Caco-2 (cell line): ENCODE results near the gene MDN1. TPM values are rescaled to one million over a fixed set of nuclear protein-coding genes. Genes with fewer than 3 reads are reported as not detected.

Experiments
- BruUV-seq: library from RNA; stranded (reverse); fragments of 400-500 nt; replicated peaks from 2 replicates; lab custom pipeline; 2021; lab: Mats Ljungman, UMichigan
- CTCF ChIA-PET: fragments of 300-600 bp; sonication (Branson Sonifier 250); formaldehyde crosslinking; loops from one replicate; lab custom pipeline; 2022; ENCODE audit warnings: antibody characterized with exemption; lab: Charles Lee
- POLR2A ChIA-PET: fragments of 300-600 bp; sonication (Branson Sonifier 250); formaldehyde crosslinking; loops from one replicate; lab custom pipeline; 2022; ENCODE audit warnings: antibody characterized with exemption; lab: Charles Lee
- DNase-seq, 2 experiments: peaks; one replicate each; pipeline versions ENCODE4 v3.0.0 to v3.0.0-alpha.2; 2020 to 2022
- H3K27me3 ChIP-seq: replicated peaks from 2 replicates; pipeline ENCODE4 v1.6.0; 2011; ENCODE audit warnings: low read length; ENCODE audit not compliant: control insufficient read depth, insufficient read depth
- H3K36me3 ChIP-seq: 2 replicates; pipeline ENCODE4 v1.5.1; 2011; ENCODE audit warnings: low read length; ENCODE audit not compliant: control insufficient read depth, insufficient read depth
- H3K4me1 ChIP-seq: fragments of 250-450 bp; sonication (Bioruptor Pico); 2 replicates; pipeline ENCODE4 v1.5.1; 2020; ENCODE audit warnings: mild to moderate bottlenecking
- H3K4me3 ChIP-seq: 2 replicates; pipeline ENCODE4 v1.5.1; 2011; ENCODE audit warnings: low read depth, mild to moderate bottlenecking, control low read depth, low read length
- H3K9me3 ChIP-seq: fragments of 250-450 bp; sonication (Bioruptor Pico); 2 replicates; pipeline ENCODE4 v1.5.1; 2020; ENCODE audit warnings: mild to moderate bottlenecking, moderate library complexity
- H3K27ac Mint-ChIP-seq: one replicate; pipeline ENCODE4 v1.8.0; 2022; ENCODE audit warnings: mixed read lengths; ENCODE audit not compliant: unreplicated experiment
- H3K27me3 Mint-ChIP-seq: one replicate; pipeline ENCODE4 v1.8.0; 2022; ENCODE audit warnings: mixed read lengths; ENCODE audit not compliant: insufficient read depth, unreplicated experiment
- H3K36me3 Mint-ChIP-seq: one replicate; pipeline ENCODE4 v1.8.0; 2022; ENCODE audit warnings: mild to moderate bottlenecking, mixed read lengths; ENCODE audit not compliant: insufficient read depth, unreplicated experiment
- H3K4me1 Mint-ChIP-seq: one replicate; pipeline ENCODE4 v1.8.0; 2022; ENCODE audit warnings: low read depth, mixed read lengths; ENCODE audit not compliant: unreplicated experiment
- H3K4me3 Mint-ChIP-seq: one replicate; pipeline ENCODE4 v1.8.0; 2022; ENCODE audit warnings: mild to moderate bottlenecking, moderate library complexity, mixed read lengths; ENCODE audit not compliant: unreplicated experiment
- H3K9me3 Mint-ChIP-seq: one replicate; pipeline ENCODE4 v1.8.0; 2022; ENCODE audit warnings: mixed read lengths; ENCODE audit not compliant: unreplicated experiment
- CTCF ChIP-seq, 2 experiments: fragments of 200-600 bp in 1 of 2; IDR thresholded peaks; 1 replicate in 1 of 2; 2 replicates in 1 of 2; pipeline versions ENCODE4 v1.5.1 to v1.8.0; 2011 to 2022; ENCODE audit warnings: antibody characterized with exemption in 1 of 2, control low read depth in 1 of 2, inconsistent platforms in 1 of 2, low read depth in 1 of 2, low read length in 1 of 2, mild to moderate bottlenecking in 1 of 2, moderate library complexity in 1 of 2; ENCODE audit not compliant: insufficient read depth in 1 of 2, severe bottlenecking in 1 of 2, unreplicated experiment in 1 of 2
- intact Hi-C: fragments of 100-400 bp; cut with micrococcal nuclease; formaldehyde crosslinking; loops from one replicate; pipeline ENCODE4 v1.10.0; 2022; ENCODE audit not compliant: unreplicated experiment
- total RNA-seq: library from RNA; stranded (reverse); gene quantifications from 2 replicates; pipeline ENCODE4 v1.2.3, GENCODE V29; 2022

MDN1 gene
- total RNA-seq, 1 experiment from 2014 or later: 49.0 TPM

- DNase-seq: no peak
- Histone ChIP-seq H3K27me3 (no peaks in the 10 kb centered on the region), H3K36me3 (peaks cover 3% of the 10 kb centered on the region), H3K4me3 (no peak overlapping the region), H3K4me1 (no peaks in the 10 kb centered on the region), H3K9me3 (no peaks in the 10 kb centered on the region)
- no peaks in the 10 kb centered on the region for H3K27me3 Mint-ChIP-seq
- TF ChIP-seq CTCF (IDR thresholded peaks at IDR 0.05; ENCODE audit: insufficient read depth in 1 of 2, low read depth in 1 of 2, low read length in 1 of 2, severe bottlenecking in 1 of 2, unreplicated experiment in 1 of 2): no peak
- intact Hi-C loops: no loop called here
- BruUV-seq: no TSS peak
- H3K4me3 Mint-ChIP-seq: no peak overlapping the region
- H3K27ac Mint-ChIP-seq: no peak overlapping the region
- H3K9me3 Mint-ChIP-seq: no peaks in the 10 kb centered on the region
- ChIA-PET CTCF (no interaction called here), POLR2A (no interaction called here)
- peaks cover 60% of the 10 kb centered on the region for H3K36me3 Mint-ChIP-seq
- no peaks in the 10 kb centered on the region for H3K4me1 Mint-ChIP-seq
Observed at GRCh38 chr6:89693207-89693606, 126.4 kb downstream of the MDN1 start.

- POLR2A ChIA-PET: no interaction called here
- H3K4me1 ChIP-seq: no peaks in the 10 kb centered on the region
- peaks cover 3% of the 10 kb centered on the region for H3K36me3 ChIP-seq
- no peaks in the 10 kb centered on the region for H3K27me3 ChIP-seq
- no TSS peak for BruUV-seq
- no peak overlapping the region for H3K4me3 ChIP-seq
- no peaks in the 10 kb centered on the region for H3K9me3 ChIP-seq
- CTCF ChIA-PET: no interaction called here
- peaks cover 59% of the 10 kb centered on the region for H3K36me3 Mint-ChIP-seq
- DNase-seq: no peak
- H3K27me3 Mint-ChIP-seq: no peaks in the 10 kb centered on the region
- no peak overlapping the region for H3K4me3 Mint-ChIP-seq
- H3K4me1 Mint-ChIP-seq: no peaks in the 10 kb centered on the region
- intact Hi-C loops: no loop called here
- H3K9me3 Mint-ChIP-seq: no peaks in the 10 kb centered on the region
- no peak overlapping the region for H3K27ac Mint-ChIP-seq
- TF ChIP-seq CTCF (IDR thresholded peaks at IDR 0.05; ENCODE audit: insufficient read depth in 1 of 2, low read depth in 1 of 2, low read length in 1 of 2, severe bottlenecking in 1 of 2, unreplicated experiment in 1 of 2): no peak
Observed at GRCh38 chr6:89692256-89692655, 127.3 kb downstream of the MDN1 start.

- Histone ChIP-seq H3K36me3 (peaks cover 3% of the 10 kb centered on the region), H3K4me1 (no peaks in the 10 kb centered on the region), H3K9me3 (no peaks in the 10 kb centered on the region), H3K4me3 (no peak overlapping the region), H3K27me3 (no peaks in the 10 kb centered on the region)
- no peaks in the 10 kb centered on the region for H3K9me3 Mint-ChIP-seq
- no peak for TF ChIP-seq CTCF (IDR thresholded peaks at IDR 0.05; ENCODE audit: insufficient read depth in 1 of 2, low read depth in 1 of 2, low read length in 1 of 2, severe bottlenecking in 1 of 2, unreplicated experiment in 1 of 2)
- peaks cover 56% of the 10 kb centered on the region for H3K36me3 Mint-ChIP-seq
- POLR2A ChIA-PET: no interaction called here
- CTCF ChIA-PET: no interaction called here
- no TSS peak for BruUV-seq
- H3K4me1 Mint-ChIP-seq: no peaks in the 10 kb centered on the region
- no peak for DNase-seq
- intact Hi-C loops: no loop called here
- no peak overlapping the region for H3K27ac Mint-ChIP-seq
- H3K4me3 Mint-ChIP-seq: no peak overlapping the region
- H3K27me3 Mint-ChIP-seq: no peaks in the 10 kb centered on the region
Observed at GRCh38 chr6:89690944-89691324, 128.7 kb downstream of the MDN1 start.
